Esophagus squamous epithelium (tissue), 5 donors: Measurements from ENCODE around the gene GRAMD2B. TPM values are rescaled to one million over a fixed set of nuclear protein-coding genes. Genes with fewer than 3 reads are reported as not detected.
A peak's percentile ranks its signal among the peaks of the same experiment; 100 is the strongest.

ENCODE experiments used
- DNase-seq: peaks from one replicate; lab custom pipeline; 2025; lab: John Stamatoyannopoulos, UW
- H3K27ac ChIP-seq, 4 donors: fragments of 200-600 bp; sonication (generic); one replicate each; pipeline ENCODE4 v1.5.1; 2016 to 2019; ENCODE audit warnings: mild to moderate bottlenecking in 1 of 4
- H3K27me3 ChIP-seq, 4 donors: fragments of 200-600 bp; sonication (generic); 1 replicate in 3 of 4; 2 replicates in 1 of 4; pipeline versions ENCODE4 v1.5.1 to v1.6.0; 2017 to 2021; ENCODE audit warnings: antibody characterized with exemption in 1 of 4
- H3K36me3 ChIP-seq, 3 donors: fragments of 200-600 bp; sonication (generic); one replicate each; pipeline ENCODE4 v1.5.1; 2016 to 2019
- H3K4me1 ChIP-seq, 3 donors: fragments of 200-600 bp; sonication (generic); one replicate each; pipeline ENCODE4 v1.5.1; 2017 to 2019
- H3K4me3 ChIP-seq, 4 donors: fragments of 200-600 bp; sonication (generic); 1 replicate in 3 of 4; 2 replicates in 1 of 4; pipeline ENCODE4 v1.5.1; 2016 to 2019; ENCODE audit warnings: mild to moderate bottlenecking in 2 of 4, moderate library complexity in 1 of 4
- H3K9me3 ChIP-seq, 3 donors: fragments of 200-600 bp; sonication (generic); one replicate each; pipeline ENCODE4 v1.5.1; 2016 to 2019
- CTCF ChIP-seq, 6 experiments: fragments of 450-650 bp in 4 of 6; fragments of 200-600 bp in 2 of 6; sonication (generic) in 2 of 6; IDR thresholded peaks; one replicate each; pipeline ENCODE4 v1.5.1; 2016 to 2019; ENCODE audit warnings: antibody characterized with exemption in 6 of 6, mild to moderate bottlenecking in 4 of 6, moderate library complexity in 4 of 6
- POLR2A ChIP-seq, 4 donors: fragments of 450-650 bp; IDR thresholded peaks; one replicate each; pipeline ENCODE4 v1.6.1; 2017; ENCODE audit warnings: antibody characterized with exemption in 4 of 4, mild to moderate bottlenecking in 4 of 4, moderate library complexity in 3 of 4
- WGBS, 2 donors: methylation state at CpG; one replicate each; pipeline ENCODE4 v1.1.5; 2018; 5-methylcytosine and 5-hydroxymethylcytosine counted together
- intact Hi-C: fragments of 100-400 bp; cut with DNase I; formaldehyde crosslinking; loops from one replicate; pipeline ENCODE4 v1.15.0; 2022
- total RNA-seq, 4 donors: library from RNA; depleted of rRNA; stranded (reverse); fragments of >200 nt; gene quantifications; one replicate each; pipeline ENCODE4 v1.1.0, GENCODE V29; 2016
- donor health status: DM: yes; HTN: yes; CAD: no.

The GRAMD2B gene
- total RNA-seq, 4 donors from 2014 or later: 10.2 to 29.0 (median 15.8) TPM

- DNase-seq: no peak
- Histone ChIP-seq H3K4me3 (no peak overlapping the region), H3K4me1 (peaks cover 4 to 32% (median 13%) of the 10 kb centered on the region in 3 donors), H3K9me3 (no peaks in the 10 kb centered on the region), H3K27me3 (no peaks in the 10 kb centered on the region), H3K27ac (peak overlapping the region in 2 of 4 donors; percentile 56 to 68), H3K36me3 (peaks cover 0 to 25% (median 0%) of the 10 kb centered on the region in 3 donors)
- TF ChIP-seq CTCF (IDR thresholded peaks at IDR 0.05): no peak
- TF ChIP-seq POLR2A (IDR thresholded peaks at IDR 0.05): no peak
- WGBS, 2 donors: 81 to 86% methylated on average over 4 of the region's 4 CpGs
- intact Hi-C loops: no loop called here
These were observed 37.2 kb downstream of the GRAMD2B start for GRCh38 chr5:126460459-126460858.

- peaks cover 0 to 29% (median 0%) of the 10 kb centered on the region in 3 donors for H3K36me3 ChIP-seq
- no peaks in the 10 kb centered on the region for H3K27me3 ChIP-seq
- no peak for DNase-seq
- no peak for TF ChIP-seq CTCF (IDR thresholded peaks at IDR 0.05)
- TF ChIP-seq POLR2A (IDR thresholded peaks at IDR 0.05): no peak
- peaks cover 4 to 32% (median 13%) of the 10 kb centered on the region in 3 donors for H3K4me1 ChIP-seq
- WGBS, 2 donors: 60 to 91% methylated on average over 1 of the region's 1 CpG
- intact Hi-C loops: no loop called here
- no peak overlapping the region for H3K4me3 ChIP-seq
- no peaks in the 10 kb centered on the region for H3K9me3 ChIP-seq
- peak overlapping the region in 2 of 4 donors; percentile 56 to 68 for H3K27ac ChIP-seq
These were observed 37.8 kb downstream of the GRAMD2B start for GRCh38 chr5:126460977-126461376.

GRCh38 chr5:126461838-126462237, 38.6 kb downstream of the GRAMD2B start:
- H3K27me3 ChIP-seq: no peaks in the 10 kb centered on the region
- H3K4me3 ChIP-seq: no peak overlapping the region
- DNase-seq: no peak
- no peaks in the 10 kb centered on the region for H3K9me3 ChIP-seq
- peaks cover 0 to 33% (median 0%) of the 10 kb centered on the region in 3 donors for H3K36me3 ChIP-seq
- intact Hi-C loops: no loop called here
- TF ChIP-seq POLR2A (IDR thresholded peaks at IDR 0.05): no peak
- no peak for TF ChIP-seq CTCF (IDR thresholded peaks at IDR 0.05)
- peaks cover 4 to 32% (median 13%) of the 10 kb centered on the region in 3 donors for H3K4me1 ChIP-seq
- 39 to 47% methylated on average over 1 of the region's 1 CpG for WGBS, 2 donors
- H3K27ac ChIP-seq: peak overlapping the region in 3 of 4 donors; percentile 28 to 68 (median 56)

GRCh38 chr5:126462239-126463014, 39.2 kb downstream of the GRAMD2B start:
- H3K27ac ChIP-seq: peak overlapping the region in 3 of 4 donors; percentile 28 to 68 (median 56)
- H3K27me3 ChIP-seq: no peaks in the 10 kb centered on the region
- WGBS, 2 donors: 35 to 37% methylated on average over 8 of the region's 8 CpGs
- no peak overlapping the region for H3K4me3 ChIP-seq
- peaks cover 4 to 32% (median 13%) of the 10 kb centered on the region in 3 donors for H3K4me1 ChIP-seq
- no peak for DNase-seq
- no peak for TF ChIP-seq POLR2A (IDR thresholded peaks at IDR 0.05)
- TF ChIP-seq CTCF (IDR thresholded peaks at IDR 0.05): no peak
- peaks cover 0 to 34% (median 0%) of the 10 kb centered on the region in 3 donors for H3K36me3 ChIP-seq
- no peaks in the 10 kb centered on the region for H3K9me3 ChIP-seq
- intact Hi-C loops: no loop called here

GRCh38 chr5:126464016-126464415, 40.8 kb downstream of the GRAMD2B start:
- Histone ChIP-seq H3K27me3 (no peaks in the 10 kb centered on the region), H3K9me3 (no peaks in the 10 kb centered on the region), H3K36me3 (peaks cover 0 to 29% (median 0%) of the 10 kb centered on the region in 3 donors), H3K4me3 (no peak overlapping the region), H3K4me1 (peaks cover 4 to 32% (median 13%) of the 10 kb centered on the region in 3 donors), H3K27ac (no peak overlapping the region)
- no peak for TF ChIP-seq POLR2A (IDR thresholded peaks at IDR 0.05)
- TF ChIP-seq CTCF (IDR thresholded peaks at IDR 0.05): no peak
- DNase-seq: no peak
- intact Hi-C loops: no loop called here
- whole genome bisulfite sequencing, 2 donors: 82 to 87% methylated on average over 2 of the region's 2 CpGs
